BLaER1 (cell line): ENCODE measurements around the gene CEP104.
"Not testable (repeated sequence)": the region's sequence is repeated elsewhere in the genome, so short reads cannot be mapped to it uniquely, and the experiment has no call there.

Experiments
- H3K27ac ChIP-seq: shearing (Covaris generic); formaldehyde crosslinking; 2 replicates; pipeline ENCODE4 v1.8.1; 2022
- H3K27me3 ChIP-seq: shearing (Covaris generic); formaldehyde crosslinking; 2 replicates; pipeline ENCODE4 v1.8.1; 2022
- H3K36me3 ChIP-seq: shearing (Covaris generic); formaldehyde crosslinking; 2 replicates; pipeline ENCODE4 v1.8.1; 2022
- H3K4me1 ChIP-seq: shearing (Covaris generic); formaldehyde crosslinking; 2 replicates; pipeline ENCODE4 v1.8.1; 2022
- H3K4me2 ChIP-seq: shearing (Covaris generic); formaldehyde crosslinking; 2 replicates; pipeline ENCODE4 v1.8.1; 2022
- H3K4me3 ChIP-seq: shearing (Covaris generic); formaldehyde crosslinking; 2 replicates; pipeline ENCODE4 v1.8.1; 2022
- H3K9ac ChIP-seq: shearing (Covaris generic); formaldehyde crosslinking; 2 replicates; pipeline ENCODE4 v1.8.1; 2022
- H3K9me3 ChIP-seq: shearing (Covaris generic); formaldehyde crosslinking; 2 replicates; pipeline ENCODE4 v1.8.1; 2022
- H4K20me1 ChIP-seq: shearing (Covaris generic); formaldehyde crosslinking; 2 replicates; pipeline ENCODE4 v1.8.1; 2022
- Cebpa-rat ChIP-seq: shearing (Covaris generic); IDR thresholded peaks from 2 replicates; pipeline ENCODE4 v1.8.1; 2022

Gene CEP104

DNA sequence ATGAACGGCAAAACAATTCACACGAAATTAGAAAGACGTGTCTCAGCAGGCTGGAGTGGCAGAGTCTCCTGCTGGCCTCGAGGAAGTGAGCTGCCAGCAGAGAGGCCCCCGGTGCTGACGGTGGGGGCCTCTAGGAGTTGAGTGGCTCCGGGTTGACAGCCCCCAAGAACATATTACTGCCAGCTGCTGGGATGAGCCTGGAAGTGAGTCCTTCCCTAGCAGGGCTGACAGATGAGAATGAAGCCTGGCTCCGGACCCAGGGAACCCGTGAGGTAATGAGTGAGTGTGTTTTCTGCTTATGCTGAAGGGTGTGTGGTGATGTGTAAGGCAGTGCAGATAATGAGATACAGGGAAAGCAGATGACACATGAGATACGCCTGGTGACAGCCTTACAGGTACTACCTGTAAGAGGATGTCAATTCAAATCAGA lies 37.2 kb downstream of the CEP104 start:
- Histone ChIP-seq H4K20me1 (no peaks in the 10 kb centered on the region), H3K27me3 (no peaks in the 10 kb centered on the region), H3K36me3 (peaks cover 86% of the 10 kb centered on the region), H3K27ac (no peak overlapping the region), H3K4me2 (no peak overlapping the region), H3K9ac (no peak overlapping the region), H3K4me1 (peaks cover 31% of the 10 kb centered on the region), H3K9me3 (no peaks in the 10 kb centered on the region), H3K4me3 (no peak overlapping the region)
- TF ChIP-seq Cebpa-rat: no peak

DNA sequence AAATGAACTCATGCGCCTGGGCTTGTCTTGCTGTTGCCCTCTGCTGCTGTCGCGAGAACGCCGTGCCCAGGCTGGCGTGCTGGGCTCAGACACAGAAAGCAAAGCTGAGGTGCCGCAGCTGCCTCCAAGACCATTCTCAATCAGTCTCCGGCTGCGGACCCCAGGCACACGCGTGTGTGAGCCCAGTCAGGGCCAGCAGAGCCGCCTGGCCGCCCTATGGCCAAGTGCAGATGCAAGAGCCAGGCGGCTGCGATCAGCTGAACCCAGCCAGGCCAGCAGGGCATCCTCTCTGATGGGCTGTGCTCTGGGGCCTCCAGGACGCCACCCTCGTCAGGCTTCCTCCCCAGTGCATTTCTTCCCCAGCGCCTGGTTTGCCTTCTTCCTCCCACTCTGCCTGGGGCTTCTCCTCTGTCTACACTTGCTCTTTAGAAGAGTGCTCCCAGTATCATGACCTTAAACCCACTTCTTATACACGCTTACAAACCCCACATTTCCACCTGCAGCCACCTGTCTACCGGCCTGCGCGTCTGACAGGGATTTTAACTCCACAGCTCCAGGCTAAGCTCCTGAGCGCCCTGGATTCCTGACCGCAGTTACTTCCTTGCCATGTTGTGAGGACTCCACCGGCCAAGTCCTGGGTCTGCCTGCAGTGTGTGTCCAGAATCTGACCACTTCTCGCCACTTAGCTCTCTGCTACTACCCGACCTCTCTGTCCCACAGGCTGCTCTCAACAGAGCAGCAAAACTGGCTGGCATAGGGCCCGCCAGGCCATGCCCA lies 39.0 kb downstream of the CEP104 start:
- H3K9ac ChIP-seq: no peak overlapping the region
- peaks cover 31% of the 10 kb centered on the region for H3K4me1 ChIP-seq
- no peaks in the 10 kb centered on the region for H3K9me3 ChIP-seq
- H3K27me3 ChIP-seq: no peaks in the 10 kb centered on the region
- no peak for TF ChIP-seq Cebpa-rat
- H3K27ac ChIP-seq: no peak overlapping the region
- no peaks in the 10 kb centered on the region for H4K20me1 ChIP-seq
- no peak overlapping the region for H3K4me2 ChIP-seq
- H3K36me3 ChIP-seq: peaks cover 82% of the 10 kb centered on the region
- H3K4me3 ChIP-seq: no peak overlapping the region

DNA sequence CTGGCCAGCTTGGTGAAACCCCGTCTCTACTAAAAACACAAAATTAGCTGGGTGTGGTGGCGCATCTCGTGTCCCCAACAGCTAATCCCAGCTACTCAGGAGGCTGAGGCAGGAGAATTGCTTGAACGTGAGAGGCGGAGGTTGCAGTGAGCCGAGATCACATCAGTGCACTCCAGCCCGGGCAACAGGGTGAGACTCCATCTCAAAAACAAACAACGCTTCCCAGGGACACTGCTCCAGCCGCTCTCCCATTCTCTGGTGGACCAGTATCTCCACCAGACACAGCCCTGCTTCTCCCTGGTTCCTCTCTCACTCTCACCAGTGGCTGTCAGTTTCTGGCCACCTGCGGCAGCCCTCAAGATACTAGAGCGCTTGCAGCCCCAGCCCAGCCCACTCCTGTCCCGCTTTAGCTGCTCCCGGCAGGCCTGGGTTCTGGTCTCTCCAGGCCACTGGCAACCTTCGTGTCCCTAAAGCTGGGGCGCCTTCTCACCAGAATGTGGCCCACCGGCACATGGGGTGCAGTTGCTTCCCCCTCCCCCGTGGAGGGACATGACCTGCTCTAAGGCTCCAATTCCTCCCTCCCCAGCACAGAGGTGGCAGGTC lies 39.8 kb downstream of the CEP104 start:
- no peak for TF ChIP-seq Cebpa-rat
- H4K20me1 ChIP-seq: no peaks in the 10 kb centered on the region
- no peak overlapping the region for H3K4me2 ChIP-seq
- H3K27ac ChIP-seq: no peak overlapping the region
- peaks cover 74% of the 10 kb centered on the region for H3K36me3 ChIP-seq
- H3K4me1 ChIP-seq: peaks cover 27% of the 10 kb centered on the region
- H3K9me3 ChIP-seq: no peaks in the 10 kb centered on the region
- H3K4me3 ChIP-seq: no peak overlapping the region
- H3K9ac ChIP-seq: no peak overlapping the region
- no peaks in the 10 kb centered on the region for H3K27me3 ChIP-seq

DNA sequence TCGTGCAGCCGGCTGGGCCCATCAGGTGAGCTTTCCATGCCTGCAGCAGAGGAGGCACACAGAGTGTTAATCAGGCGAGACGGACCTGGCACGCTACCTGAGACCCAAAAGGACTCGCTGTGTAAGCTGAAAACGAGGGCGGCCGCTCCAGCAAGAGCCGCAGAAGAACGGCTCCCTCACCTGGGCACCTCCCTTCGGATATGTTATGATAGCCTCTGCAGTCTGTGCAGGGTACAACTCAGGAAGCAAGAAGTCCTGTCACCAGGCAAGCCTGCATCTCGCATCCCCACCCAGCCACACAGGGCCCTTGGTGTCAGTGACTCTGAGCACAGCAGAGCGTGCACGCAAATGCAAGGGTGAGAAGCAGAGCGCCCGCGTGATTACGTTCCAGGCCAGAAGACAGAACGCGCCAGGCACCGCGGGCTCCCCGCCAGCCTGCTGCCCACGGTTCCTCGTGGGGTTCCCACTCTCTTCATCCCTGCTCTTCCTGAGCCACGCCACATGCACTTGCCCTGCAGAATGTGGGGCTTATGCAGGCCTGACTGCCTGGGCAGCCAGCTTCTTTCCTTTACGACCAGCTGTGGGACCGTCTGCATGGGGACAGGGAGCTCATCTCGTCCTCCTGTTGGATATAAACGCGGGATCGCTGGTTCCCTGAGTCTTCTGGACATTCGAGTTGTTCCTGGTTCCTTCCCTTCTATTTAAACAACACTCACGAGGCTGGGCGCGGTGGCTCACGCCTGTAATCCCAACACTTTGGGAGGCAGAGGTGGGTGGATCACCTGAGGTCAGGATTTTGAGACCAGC lies 40.5 kb downstream of the CEP104 start:
- no peak for TF ChIP-seq Cebpa-rat
- peaks cover 20% of the 10 kb centered on the region for H3K4me1 ChIP-seq
- H3K27me3 ChIP-seq: no peaks in the 10 kb centered on the region
- no peaks in the 10 kb centered on the region for H3K9me3 ChIP-seq
- no peaks in the 10 kb centered on the region for H4K20me1 ChIP-seq
- no peak overlapping the region for H3K9ac ChIP-seq
- H3K36me3 ChIP-seq: peaks cover 67% of the 10 kb centered on the region
- no peak overlapping the region for H3K4me3 ChIP-seq
- H3K4me2 ChIP-seq: no peak overlapping the region
- no peak overlapping the region for H3K27ac ChIP-seq

DNA sequence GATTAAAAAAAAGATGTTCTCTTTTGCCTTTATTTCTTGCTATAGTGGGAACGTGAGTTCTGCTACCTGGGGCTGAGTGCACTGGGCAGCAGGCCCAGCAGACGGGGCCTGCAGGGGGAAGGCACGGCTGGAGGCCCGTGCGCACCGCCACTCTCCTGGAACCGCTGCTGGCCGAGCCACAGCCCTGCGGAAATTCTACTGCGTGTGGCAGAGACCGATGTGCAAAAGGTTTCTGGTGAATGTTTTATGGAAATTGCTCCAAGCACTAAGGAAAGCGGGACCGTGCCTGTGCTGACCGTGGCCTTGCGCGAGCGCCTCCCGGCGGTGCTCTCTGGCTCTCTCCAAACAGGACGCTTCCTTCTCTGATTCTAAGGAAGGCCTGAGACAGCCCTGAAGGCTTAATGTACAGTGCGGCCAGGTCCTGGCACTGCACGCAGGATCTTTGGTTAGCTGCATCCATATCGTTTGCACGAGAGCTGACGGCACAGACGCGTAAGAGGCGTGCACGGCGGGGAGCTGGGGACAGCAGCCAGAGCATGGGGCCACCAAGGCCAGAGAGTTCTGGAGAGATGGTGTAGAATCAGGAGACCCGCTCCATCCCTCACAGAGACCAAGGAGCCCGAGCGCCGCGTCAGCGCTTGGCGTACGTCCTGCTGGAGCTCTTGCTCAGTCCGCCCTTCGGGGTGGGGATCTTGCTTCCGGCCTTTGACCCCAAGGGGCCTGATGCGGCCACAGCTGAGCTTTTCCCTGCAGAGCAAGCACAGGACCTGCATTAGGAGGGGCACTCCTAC lies 42.0 kb downstream of the CEP104 start:
- no peak for TF ChIP-seq Cebpa-rat
- Histone ChIP-seq H3K9ac (no peak overlapping the region), H3K27ac (no peak overlapping the region), H3K4me3 (no peak overlapping the region), H3K27me3 (no peaks in the 10 kb centered on the region), H3K9me3 (no peaks in the 10 kb centered on the region), H3K4me1 (peaks cover 4% of the 10 kb centered on the region), H4K20me1 (no peaks in the 10 kb centered on the region), H3K4me2 (no peak overlapping the region), H3K36me3 (peaks cover 51% of the 10 kb centered on the region)

DNA sequence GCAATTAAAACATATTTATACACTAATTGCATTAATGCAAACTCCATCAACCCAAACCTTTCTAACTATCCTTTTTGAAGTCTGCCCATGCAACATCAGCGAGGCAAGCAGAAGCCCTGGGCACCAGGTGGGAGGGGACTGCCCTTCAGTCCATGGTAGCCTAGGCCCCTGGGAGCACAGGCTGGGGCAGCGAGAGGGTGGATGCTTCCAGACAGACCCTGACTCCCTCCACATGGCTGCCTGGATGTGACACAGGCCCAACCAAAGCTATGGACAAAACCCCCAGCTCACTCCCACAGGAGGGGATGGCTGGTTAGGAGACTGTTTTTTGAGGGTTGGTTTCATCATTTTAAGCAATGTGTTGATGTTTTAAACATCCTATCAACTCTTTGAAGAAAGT lies 42.9 kb downstream of the CEP104 start:
- Histone ChIP-seq H3K4me3 (no peak overlapping the region), H3K4me1 (no peaks in the 10 kb centered on the region), H3K9me3 (no peaks in the 10 kb centered on the region), H3K9ac (no peak overlapping the region), H3K27me3 (no peaks in the 10 kb centered on the region), H3K27ac (no peak overlapping the region), H3K36me3 (peaks cover 42% of the 10 kb centered on the region), H3K4me2 (no peak overlapping the region), H4K20me1 (no peaks in the 10 kb centered on the region)
- no peak for TF ChIP-seq Cebpa-rat

DNA sequence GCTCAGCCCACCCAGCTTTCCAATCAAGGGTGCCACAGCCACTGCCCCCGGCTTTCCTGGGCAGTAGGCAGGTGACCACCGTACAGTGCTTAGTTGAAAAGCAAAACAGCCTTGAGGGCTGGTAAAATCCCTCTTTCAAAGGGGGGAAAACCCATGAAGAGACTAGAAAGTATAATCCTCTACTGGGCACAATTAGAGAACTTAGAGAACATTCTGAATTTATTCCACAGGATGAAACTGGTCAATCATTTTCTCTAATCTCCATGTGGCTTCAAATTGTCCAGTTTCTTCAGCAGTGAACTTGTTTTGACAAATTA lies 45.5 kb downstream of the CEP104 start:
- Histone ChIP-seq H3K4me1 (no peaks in the 10 kb centered on the region), H4K20me1 (no peaks in the 10 kb centered on the region), H3K27ac (no peak overlapping the region), H3K9ac (no peak overlapping the region), H3K4me3 (no peak overlapping the region), H3K9me3 (peaks cover 20% of the 10 kb centered on the region), H3K36me3 (peaks cover 30% of the 10 kb centered on the region), H3K4me2 (no peak overlapping the region), H3K27me3 (no peaks in the 10 kb centered on the region)
- no peak for TF ChIP-seq Cebpa-rat

DNA sequence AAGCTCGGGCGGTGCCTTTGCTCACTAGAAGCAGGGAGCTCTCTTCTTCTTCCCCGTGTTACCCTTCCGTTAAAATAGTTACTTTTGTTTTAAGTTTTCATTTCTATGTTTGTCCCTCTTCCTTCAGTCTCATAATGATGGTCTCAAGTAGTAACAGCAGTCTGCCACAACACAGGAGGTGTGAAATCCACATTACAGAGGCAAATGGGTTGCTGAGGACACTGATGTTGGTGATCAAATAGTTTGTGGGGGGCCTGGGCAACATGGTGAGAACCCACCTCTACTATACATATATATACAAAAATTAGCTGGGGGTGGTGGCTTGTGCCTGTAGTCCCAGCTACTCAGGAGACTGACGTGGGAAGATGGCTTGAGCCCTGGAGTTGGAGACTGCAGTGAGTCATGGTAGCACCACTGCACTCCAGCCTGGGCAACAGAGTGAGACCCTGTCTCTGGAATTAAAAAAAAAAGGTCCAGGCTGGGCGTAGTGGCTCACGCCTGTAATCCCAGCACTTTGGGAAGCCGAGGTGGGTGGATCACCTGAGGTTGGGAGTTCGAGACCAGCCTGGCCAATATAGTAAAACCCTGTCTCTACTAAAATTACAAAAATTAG lies 46.8 kb downstream of the CEP104 start:
- Histone ChIP-seq H3K9me3 (peaks cover 25% of the 10 kb centered on the region), H3K36me3 (peaks cover 18% of the 10 kb centered on the region)
- not testable (repeated sequence) for H4K20me1 ChIP-seq, H3K27ac ChIP-seq, H3K4me2 ChIP-seq, H3K27me3 ChIP-seq, H3K4me3 ChIP-seq, H3K9ac ChIP-seq, H3K4me1 ChIP-seq

DNA sequence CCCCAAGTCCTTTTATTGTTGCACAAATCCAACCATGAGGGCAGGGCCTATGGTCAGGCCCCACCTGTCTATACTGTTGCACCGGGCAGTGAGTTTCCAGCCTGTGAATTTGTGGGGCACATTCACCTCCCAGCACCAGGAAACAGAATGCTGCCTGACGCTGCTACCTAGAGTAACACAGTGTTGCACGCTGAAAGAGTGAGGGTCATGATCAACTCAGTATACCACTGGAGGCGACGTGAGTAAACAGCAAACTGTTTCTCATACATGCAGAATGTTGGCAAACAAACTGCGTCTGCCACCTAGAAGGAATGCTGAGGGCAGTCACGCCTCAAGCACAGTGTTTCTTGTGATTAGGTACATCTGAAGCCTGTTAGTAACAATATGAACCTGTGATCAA lies 47.3 kb downstream of the CEP104 start:
- no peaks in the 10 kb centered on the region for H3K4me1 ChIP-seq
- peaks cover 25% of the 10 kb centered on the region for H3K9me3 ChIP-seq
- peaks cover 12% of the 10 kb centered on the region for H3K36me3 ChIP-seq
- no peak overlapping the region for H3K4me2 ChIP-seq
- TF ChIP-seq Cebpa-rat: no peak
- no peak overlapping the region for H3K27ac ChIP-seq
- no peaks in the 10 kb centered on the region for H4K20me1 ChIP-seq
- H3K4me3 ChIP-seq: no peak overlapping the region
- H3K9ac ChIP-seq: no peak overlapping the region
- no peaks in the 10 kb centered on the region for H3K27me3 ChIP-seq
